K562 (cell line): Measurements from ENCODE around the gene CYB5D1. TPM values are rescaled to one million over a fixed set of nuclear protein-coding genes. Genes with fewer than 3 reads are reported as not detected.

Experiments
- ATAC-seq: fragments of 200-7000 bp; cut with Tn5 transposase; 3 replicates; pipeline ENCODE4 v1.9.1; 2020; ENCODE audit warnings: moderate library complexity
- BruUV-seq: library from RNA; stranded (reverse); fragments of 400-500 nt; replicated peaks from 2 replicates; lab custom pipeline; 2021; lab: Mats Ljungman, UMichigan
- CTCF ChIA-PET: fragments of 300-600 bp; formaldehyde crosslinking; extraction: SDS; loops from one replicate; lab custom pipeline; 2021; ENCODE audit warnings: low intra/inter-chr PET ratio; lab: Yijun Ruan, JAX
- POLR2A ChIA-PET: fragments of 300-600, 350-650 bp; sonication (Branson Sonifier 250); formaldehyde crosslinking; extraction: SDS; loops from one replicate; lab custom pipeline; 2021; ENCODE audit warnings: antibody characterized with exemption, inconsistent platforms; lab: Yijun Ruan, JAX
- DNase-seq, 4 experiments: peaks; one replicate each; pipeline versions ENCODE4 v3.0.0 to v3.0.0-alpha.2; 2011 to 2018; ENCODE audit warnings: low spot score in 3 of 4, mixed read lengths in 3 of 4; ENCODE audit errors: extremely low read depth in 1 of 4
- FAIRE-seq: peaks from 2 replicates; lab custom pipeline; 2011; peaks lifted over from hg19 to GRCh38; lab: Jason Lieb, UNC
- H2AFZ ChIP-seq: 2 replicates; pipeline ENCODE4 v1.6.0; 2011; ENCODE audit warnings: low read depth, low read length, control low read depth, inconsistent platforms
- H3K27ac ChIP-seq: fragments of 200-600 bp; 3 replicates; pipeline ENCODE4 v1.8.0; 2011; ENCODE audit warnings: low read depth, mild to moderate bottlenecking, control low read depth, inconsistent platforms, low read length, moderate library complexity, mixed read lengths; ENCODE audit errors: extremely low read depth
- H3K27me3 ChIP-seq, 2 experiments: fragments of 300-600 bp in 1 of 2; 2 replicates in 1 of 2; 3 replicates in 1 of 2; pipeline versions ENCODE4 v1.6.0 to v1.8.0; 2011; ENCODE audit warnings: inconsistent platforms in 2 of 2, low read length in 2 of 2, mild to moderate bottlenecking in 1 of 2, mixed read lengths in 1 of 2, moderate library complexity in 1 of 2; ENCODE audit not compliant: control insufficient read depth in 2 of 2, insufficient read depth in 2 of 2
- H3K36me3 ChIP-seq: fragments of 300-600 bp; 3 replicates; pipeline ENCODE4 v1.8.0; 2011; ENCODE audit warnings: mild to moderate bottlenecking, low read length, inconsistent platforms; ENCODE audit not compliant: control insufficient read depth, insufficient read depth
- H3K4me1 ChIP-seq, 2 experiments: fragments of 200-600 bp in 1 of 2; replicated peaks in 1 of 2; 2 replicates in 1 of 2; 3 replicates in 1 of 2; pipeline versions ENCODE4 v1.5.1 to v1.8.0; 2011; ENCODE audit warnings: inconsistent platforms in 2 of 2, low read length in 2 of 2, mild to moderate bottlenecking in 1 of 2, mixed read lengths in 1 of 2, moderate library complexity in 1 of 2; ENCODE audit not compliant: control insufficient read depth in 2 of 2, insufficient read depth in 2 of 2
- H3K4me2 ChIP-seq: 2 replicates; pipeline ENCODE4 v1.6.1; 2011; ENCODE audit warnings: low read length, control low read depth, inconsistent platforms, mixed read lengths; ENCODE audit not compliant: insufficient read depth
- H3K4me3 ChIP-seq: fragments of 200-600 bp; sonication (generic), shearing (Covaris generic); 2 replicates; pipeline ENCODE4 v1.5.1; 2016; ENCODE audit warnings: control low read depth, inconsistent platforms
- H3K79me2 ChIP-seq: fragments of 200-600 bp; 3 replicates; pipeline ENCODE4 v1.8.0; 2011; ENCODE audit warnings: low read length, inconsistent platforms; ENCODE audit not compliant: control insufficient read depth, insufficient read depth
- H3K9ac ChIP-seq, 2 experiments: 2 replicates each; pipeline versions ENCODE4 v1.6.0 to v1.6.1; 2011; ENCODE audit warnings: low read depth in 2 of 2, low read length in 2 of 2, control low read depth in 1 of 2, inconsistent platforms in 1 of 2, mild to moderate bottlenecking in 1 of 2, mixed read lengths in 1 of 2; ENCODE audit not compliant: insufficient read depth in 1 of 2
- H3K9me1 ChIP-seq: one replicate; pipeline ENCODE4 v1.6.0; 2011; ENCODE audit warnings: inconsistent platforms, mild to moderate bottlenecking, low read length, moderate library complexity; ENCODE audit not compliant: control insufficient read depth, insufficient read depth
- H3K9me3 ChIP-seq: replicated peaks from 2 replicates; pipeline ENCODE4 v1.5.1; 2011; ENCODE audit warnings: low read depth, low read length, inconsistent platforms; ENCODE audit not compliant: control insufficient read depth, insufficient read depth
- H4K20me1 ChIP-seq: replicated peaks from 2 replicates; pipeline ENCODE4 v1.6.1; 2011; ENCODE audit warnings: low read length, inconsistent platforms, mixed read lengths; ENCODE audit not compliant: control insufficient read depth, insufficient read depth
- BACH1 ChIP-seq: fragments of 200-800 bp; sonication (Bioruptor generic); IDR thresholded peaks from 2 replicates; pipeline ENCODE4 v1.6.1; 2016; ENCODE audit warnings: missing genetic modification characterization, missing compliant biosample characterization
- CCAR2 ChIP-seq: fragments of 200-400 bp; formaldehyde crosslinking; IDR thresholded peaks from 2 replicates; pipeline ENCODE4 v1.6.1; 2017; ENCODE audit warnings: mild to moderate bottlenecking, low read depth, low read length
- EP400 ChIP-seq: fragments of 450-650 bp; IDR thresholded peaks from 2 replicates; pipeline ENCODE4 v1.6.1; 2017; ENCODE audit warnings: antibody characterized with exemption, mild to moderate bottlenecking, moderate library complexity
- FOXP4 ChIP-seq: sonication (generic); formaldehyde crosslinking; IDR thresholded peaks from 2 replicates; pipeline ENCODE4 v1.8.0; 2022; ENCODE audit warnings: mild to moderate bottlenecking, missing genetic modification reagents, borderline replicate concordance
- HDAC3 ChIP-seq: fragments of 450-650 bp; IDR thresholded peaks from 2 replicates; pipeline ENCODE4 v1.6.1; 2018; ENCODE audit warnings: borderline replicate concordance, mild to moderate bottlenecking, moderate library complexity; ENCODE audit not compliant: partially characterized antibody
- KAT8 ChIP-seq: fragments of 450-650 bp; IDR thresholded peaks from 2 replicates; pipeline ENCODE4 v1.6.1; 2016; ENCODE audit warnings: low read depth, mild to moderate bottlenecking
- LEF1 ChIP-seq: fragments of 450-650 bp; IDR thresholded peaks from 2 replicates; pipeline ENCODE4 v1.6.1; 2016; ENCODE audit warnings: mild to moderate bottlenecking
- NCOA1 ChIP-seq: fragments of 450-650 bp; IDR thresholded peaks from 2 replicates; pipeline ENCODE4 v1.6.1; 2016; ENCODE audit warnings: low read depth
- PCBP2 ChIP-seq: fragments of 200-400 bp; formaldehyde crosslinking; IDR thresholded peaks from 2 replicates; pipeline ENCODE4 v1.6.1; 2018; ENCODE audit warnings: low read length, low read depth, mild to moderate bottlenecking, moderate library complexity; ENCODE audit not compliant: poor library complexity, severe bottlenecking
- POLR2AphosphoS5 ChIP-seq: IDR thresholded peaks from 2 replicates; pipeline ENCODE4 v1.6.1; 2011; ENCODE audit warnings: mild to moderate bottlenecking, low read depth, low read length, moderate library complexity; ENCODE audit not compliant: control insufficient read depth, insufficient read depth
- POU5F1 ChIP-seq: fragments of 150-350 bp; IDR thresholded peaks from 2 replicates; pipeline ENCODE4 v1.6.1; 2014; ENCODE audit warnings: borderline replicate concordance, low read length, low read depth, mild to moderate bottlenecking; ENCODE audit not compliant: partially characterized antibody
- SMARCA4 ChIP-seq: fragments of 450-650 bp; IDR thresholded peaks from 2 replicates; pipeline ENCODE4 v1.6.1; 2016
- SMARCE1 ChIP-seq: fragments of 450-650 bp; IDR thresholded peaks from 2 replicates; pipeline ENCODE4 v1.7.1; 2016; ENCODE audit warnings: mild to moderate bottlenecking
- SRF ChIP-seq, 2 experiments: fragments of 250-450, 450-650 bp in 1 of 2; sonication (Bioruptor Pico) in 1 of 2; sonication (generic) in 1 of 2; formaldehyde crosslinking; IDR thresholded peaks; 2 replicates each; pipeline versions ENCODE4 v1.5.0 to v1.5.1; 2020 to 2022; ENCODE audit warnings: mild to moderate bottlenecking in 1 of 2, missing genetic modification reagents in 1 of 2
- ZNF184 ChIP-seq: sonication (generic); formaldehyde crosslinking; IDR thresholded peaks from 2 replicates; pipeline ENCODE4 v1.5.0; 2020; ENCODE audit warnings: missing genetic modification reagents
- ZNF347 ChIP-seq: fragments of 450-650 bp; formaldehyde crosslinking; IDR thresholded peaks from 2 replicates; pipeline ENCODE4 v1.4.0; 2020; ENCODE audit warnings: low read depth, mild to moderate bottlenecking, moderate library complexity
- ZNF79 ChIP-seq: fragments of 250-450 bp; sonication (Bioruptor Pico); IDR thresholded peaks from 2 replicates; pipeline ENCODE4 v1.4.0; 2020; ENCODE audit warnings: low read depth, mild to moderate bottlenecking, moderate library complexity
- WGBS: fragments of 100-300 bp; shearing (Covaris generic); methylation state at CpG from one replicate; pipeline ENCODE4 v1.1.6; 2016; ENCODE audit warnings: low coverage, mixed read lengths; ENCODE audit not compliant: insufficient coverage; ENCODE audit errors: missing lambda C conversion rate; 5-methylcytosine and 5-hydroxymethylcytosine counted together
- in situ Hi-C: fragments of 300-500 bp; cut with MboI; formaldehyde crosslinking; loops from 4 replicates; pipeline ENCODE4 v1.15.0; 2018; ENCODE audit warnings: inconsistent platforms, mixed read lengths
- intact Hi-C: fragments of 100-400 bp; cut with micrococcal nuclease; formaldehyde crosslinking; loops from 2 replicates; pipeline ENCODE4 v1.14.2; 2022
- polyA plus RNA-seq, 8 experiments: library from polyadenylated mRNA; depleted of rRNA in 4 of 8; stranded (reverse) in 5 of 8; unstranded in 3 of 8; fragments of >200 nt; fragmentation: Nextera tagmentation in 2 of 8; fragmentation: Illumina TruSeq in 1 of 8; extraction: Ambion mirVana in 2 of 8; extraction: Trizol in 1 of 8; gene quantifications; 2 replicates each; pipeline versions ENCODE4 v1.2.1 to v1.2.3, GENCODE V29; 2011 to 2014; ENCODE audit warnings: inconsistent platforms in 1 of 8, missing spikeins in 1 of 8
- total RNA-seq, 7 experiments: library from RNA; depleted of rRNA in 6 of 7; stranded (reverse); fragments of >200 nt in 6 of 7; fragmentation: Illumina TruSeq in 2 of 7; extraction: Trizol in 2 of 7; gene quantifications; 2 replicates each; pipeline versions ENCODE4 v1.2.1 to v1.2.3, GENCODE V29; 2011 to 2021; ENCODE audit warnings: low replicate concordance in 1 of 7
- TF ChIP-seq, protein P1 (sequence below): fragments of 200-800 bp; sonication (Bioruptor generic); IDR thresholded peaks from 2 replicates; pipeline ENCODE4 v1.6.1; 2017; ENCODE audit warnings: missing genetic modification characterization, missing compliant biosample characterization
- TF ChIP-seq, protein P2 (sequence below): fragments of 450-650 bp; formaldehyde crosslinking; conservative IDR thresholded peaks from 2 replicates; pipeline ENCODE4 v1.4.0; 2022; ENCODE audit warnings: mild to moderate bottlenecking, missing genetic modification characterization

CYB5D1 gene
- total and polyA plus RNA-seq, 9 of the 15 experiments (the other 6 are each of a cell fraction or from before 2014, with no cell fraction given), result 2.4 to 7.9 (median 5.7) TPM

GRCh38 chr17:7841396-7841914 lies 16.3 kb upstream of the CYB5D1 start:
- Histone ChIP-seq H3K79me2 (peaks cover 62% of the 10 kb centered on the region), H3K9ac (peak overlapping the region; percentile 97), H3K27ac (peak overlapping the region; percentile 99), H3K27me3 (no peaks in the 10 kb centered on the region), H3K9me3 (no peaks in the 10 kb centered on the region), H3K4me1 (peaks cover 42 to 60% of the 10 kb centered on the region in 2 experiments), H3K4me2 (peak overlapping the region; percentile 92), H4K20me1 (peaks cover 4% of the 10 kb centered on the region), H3K9me1 (peaks cover 3% of the 10 kb centered on the region), H3K36me3 (peaks cover 23% of the 10 kb centered on the region; the same call in 2 of the 3 replicates), H2AFZ (peak overlapping the region; percentile 81), H3K4me3 (peak overlapping the region; percentile 76)
- WGBS, result 1% methylated on average over 20 of the region's 34 CpGs
- peak; percentile 73 for FAIRE-seq
- intact Hi-C loops, result no loop called here
- no TSS peak for BruUV-seq
- in situ Hi-C loops, result no loop called here
- CTCF ChIA-PET, result interaction anchor here (0.6 to 1.1 kb wide), 2 partner anchors 19 to 96 kb away, joined by 3 to 4 read pairs; no protein-coding TSS in a partner anchor
- ATAC-seq, result peak; percentile 61
- POLR2A ChIA-PET, result interaction anchor here (0.7 to 1.2 kb wide), 4 partner anchors 9 to 16 kb away, joined by 3 to 8 read pairs (median 4); partner anchors contain the start of genes CYB5D1 and NAA38
- peak; percentile 63 to 87 (median 76) for DNase-seq
- no peak for TF ChIP-seq POLR2AphosphoS5
- no peak for TF ChIP-seq CCAR2
- TF ChIP-seq HDAC3, result peak; percentile 43
- TF ChIP-seq SMARCA4, result 0 out of 2 replicates have a peak, but pooled peaks have one; percentile 34
- TF ChIP-seq ZNF184, result no peak
- TF ChIP-seq NCOA1, result no peak
- no peak for TF ChIP-seq SRF (CRISPR knock-in tag; IDR thresholded peaks at IDR 0.05)
- TF ChIP-seq SMARCE1, result no peak
- no peak for TF ChIP-seq PCBP2
- no peak for TF ChIP-seq EP400
- TF ChIP-seq, protein P1, sequence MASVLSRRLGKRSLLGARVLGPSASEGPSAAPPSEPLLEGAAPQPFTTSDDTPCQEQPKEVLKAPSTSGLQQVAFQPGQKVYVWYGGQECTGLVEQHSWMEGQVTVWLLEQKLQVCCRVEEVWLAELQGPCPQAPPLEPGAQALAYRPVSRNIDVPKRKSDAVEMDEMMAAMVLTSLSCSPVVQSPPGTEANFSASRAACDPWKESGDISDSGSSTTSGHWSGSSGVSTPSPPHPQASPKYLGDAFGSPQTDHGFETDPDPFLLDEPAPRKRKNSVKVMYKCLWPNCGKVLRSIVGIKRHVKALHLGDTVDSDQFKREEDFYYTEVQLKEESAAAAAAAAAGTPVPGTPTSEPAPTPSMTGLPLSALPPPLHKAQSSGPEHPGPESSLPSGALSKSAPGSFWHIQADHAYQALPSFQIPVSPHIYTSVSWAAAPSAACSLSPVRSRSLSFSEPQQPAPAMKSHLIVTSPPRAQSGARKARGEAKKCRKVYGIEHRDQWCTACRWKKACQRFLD (CRISPR knock-in tag), result no peak
- TF ChIP-seq, protein P2, sequence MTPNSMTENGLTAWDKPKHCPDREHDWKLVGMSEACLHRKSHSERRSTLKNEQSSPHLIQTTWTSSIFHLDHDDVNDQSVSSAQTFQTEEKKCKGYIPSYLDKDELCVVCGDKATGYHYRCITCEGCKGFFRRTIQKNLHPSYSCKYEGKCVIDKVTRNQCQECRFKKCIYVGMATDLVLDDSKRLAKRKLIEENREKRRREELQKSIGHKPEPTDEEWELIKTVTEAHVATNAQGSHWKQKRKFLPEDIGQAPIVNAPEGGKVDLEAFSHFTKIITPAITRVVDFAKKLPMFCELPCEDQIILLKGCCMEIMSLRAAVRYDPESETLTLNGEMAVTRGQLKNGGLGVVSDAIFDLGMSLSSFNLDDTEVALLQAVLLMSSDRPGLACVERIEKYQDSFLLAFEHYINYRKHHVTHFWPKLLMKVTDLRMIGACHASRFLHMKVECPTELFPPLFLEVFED, result no peak
- no peak for TF ChIP-seq BACH1 (tag)
- no peak for TF ChIP-seq ZNF79
- TF ChIP-seq ZNF347 (CRISPR knock-in tag), result no peak
- no peak; the same call in 1 of the 2 replicates for TF ChIP-seq LEF1
- no peak for TF ChIP-seq KAT8
- TF ChIP-seq POU5F1, result no peak
- no peak for TF ChIP-seq FOXP4
